NB4 (cell line): Measurements from ENCODE around the gene AMHR2.

Experiments
- CTCF ChIP-seq: IDR thresholded peaks from one replicate; pipeline ENCODE4 v1.5.1; 2012; ENCODE audit warnings: low read depth, low read length
- MYC ChIP-seq: IDR thresholded peaks from 2 replicates; pipeline ENCODE4 v1.6.1; 2011; ENCODE audit warnings: low read depth, low read length
- POLR2A ChIP-seq: IDR thresholded peaks from 2 replicates; pipeline ENCODE4 v1.6.1; 2011; ENCODE audit warnings: mild to moderate bottlenecking; ENCODE audit not compliant: insufficient read length; ENCODE audit errors: extremely low read depth

- no peak for TF ChIP-seq CTCF
- TF ChIP-seq POLR2A = no peak
- no peak for TF ChIP-seq MYC
Measured at GRCh38 chr12:53478865-53479264, 55.2 kb downstream of the AMHR2 start.
